Progenitor cell of endocrine pancreas (in vitro differentiated cells): ENCODE measurements around the gene RUNX1. TPM values are rescaled to one million over a fixed set of nuclear protein-coding genes. Genes with fewer than 3 reads are reported as not detected.

Experiments
- DNase-seq: peaks from one replicate; pipeline ENCODE4 v3.0.0; 2021; ENCODE audit warnings: low spot score; ENCODE audit not compliant: unreplicated experiment
- H3K27ac Mint-ChIP-seq: 2 replicates; pipeline ENCODE4 v1.8.0; 2021; ENCODE audit warnings: mild to moderate bottlenecking, moderate library complexity, mixed read lengths
- H3K27me3 Mint-ChIP-seq: 2 replicates; pipeline ENCODE4 v1.8.0; 2021; ENCODE audit warnings: mixed read lengths
- H3K36me3 Mint-ChIP-seq: 2 replicates; pipeline ENCODE4 v1.8.0; 2022; ENCODE audit warnings: mixed read lengths; ENCODE audit not compliant: insufficient read depth
- H3K4me1 Mint-ChIP-seq: 2 replicates; pipeline ENCODE4 v1.8.0; 2021; ENCODE audit warnings: low read depth, mixed read lengths
- H3K4me3 Mint-ChIP-seq: 2 replicates; pipeline ENCODE4 v1.8.0; 2021; ENCODE audit warnings: low read depth, mild to moderate bottlenecking, moderate library complexity, mixed read lengths
- H3K9me3 Mint-ChIP-seq: 2 replicates; pipeline ENCODE4 v1.8.0; 2021; ENCODE audit warnings: low read depth, mixed read lengths
- total RNA-seq: library from RNA; stranded (reverse); gene quantifications from 2 replicates; pipeline ENCODE4 v1.2.1, GENCODE V29; 2021
- TF ChIP-seq, protein P1 (sequence below): fragments of 200-600 bp; sonication (generic); IDR thresholded peaks from one replicate; pipeline ENCODE4 v1.5.0; 2021; ENCODE audit warnings: antibody characterized with exemption, mild to moderate bottlenecking; ENCODE audit not compliant: unreplicated experiment

RUNX1 gene
- total RNA-seq, 1 donor from 2014 or later: 7.1 TPM

DNA sequence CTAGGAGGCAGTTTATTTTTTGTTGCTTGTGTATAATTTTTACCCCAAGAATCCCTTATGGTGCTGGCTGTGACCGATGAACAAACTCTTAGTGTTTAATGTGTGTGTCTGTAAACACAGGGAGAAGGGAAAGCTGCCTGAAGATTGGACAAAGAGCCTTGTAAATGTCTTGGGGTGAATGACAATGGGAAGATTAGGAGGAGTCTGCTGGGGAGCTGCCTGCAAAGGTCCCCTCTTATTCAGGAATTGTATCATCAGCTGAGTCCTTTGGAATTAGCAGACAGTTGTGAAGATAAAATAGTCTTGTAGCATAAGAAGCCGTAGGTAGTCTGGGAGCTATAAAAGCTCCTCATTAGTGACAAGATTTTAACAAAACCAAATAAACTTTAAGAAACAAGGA, 88.4 kb downstream of the RUNX1 start:
- Mint-ChIP-seq H3K27me3 (peaks cover 28% of the 10 kb centered on the region), H3K27ac (no peak overlapping the region), H3K4me1 (peaks cover 3% of the 10 kb centered on the region), H3K9me3 (no peaks in the 10 kb centered on the region), H3K4me3 (no peak overlapping the region), H3K36me3 (no peaks in the 10 kb centered on the region)
- DNase-seq: no peak
- TF ChIP-seq, protein P1, sequence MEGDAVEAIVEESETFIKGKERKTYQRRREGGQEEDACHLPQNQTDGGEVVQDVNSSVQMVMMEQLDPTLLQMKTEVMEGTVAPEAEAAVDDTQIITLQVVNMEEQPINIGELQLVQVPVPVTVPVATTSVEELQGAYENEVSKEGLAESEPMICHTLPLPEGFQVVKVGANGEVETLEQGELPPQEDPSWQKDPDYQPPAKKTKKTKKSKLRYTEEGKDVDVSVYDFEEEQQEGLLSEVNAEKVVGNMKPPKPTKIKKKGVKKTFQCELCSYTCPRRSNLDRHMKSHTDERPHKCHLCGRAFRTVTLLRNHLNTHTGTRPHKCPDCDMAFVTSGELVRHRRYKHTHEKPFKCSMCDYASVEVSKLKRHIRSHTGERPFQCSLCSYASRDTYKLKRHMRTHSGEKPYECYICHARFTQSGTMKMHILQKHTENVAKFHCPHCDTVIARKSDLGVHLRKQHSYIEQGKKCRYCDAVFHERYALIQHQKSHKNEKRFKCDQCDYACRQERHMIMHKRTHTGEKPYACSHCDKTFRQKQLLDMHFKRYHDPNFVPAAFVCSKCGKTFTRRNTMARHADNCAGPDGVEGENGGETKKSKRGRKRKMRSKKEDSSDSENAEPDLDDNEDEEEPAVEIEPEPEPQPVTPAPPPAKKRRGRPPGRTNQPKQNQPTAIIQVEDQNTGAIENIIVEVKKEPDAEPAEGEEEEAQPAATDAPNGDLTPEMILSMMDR: no peak

DNA sequence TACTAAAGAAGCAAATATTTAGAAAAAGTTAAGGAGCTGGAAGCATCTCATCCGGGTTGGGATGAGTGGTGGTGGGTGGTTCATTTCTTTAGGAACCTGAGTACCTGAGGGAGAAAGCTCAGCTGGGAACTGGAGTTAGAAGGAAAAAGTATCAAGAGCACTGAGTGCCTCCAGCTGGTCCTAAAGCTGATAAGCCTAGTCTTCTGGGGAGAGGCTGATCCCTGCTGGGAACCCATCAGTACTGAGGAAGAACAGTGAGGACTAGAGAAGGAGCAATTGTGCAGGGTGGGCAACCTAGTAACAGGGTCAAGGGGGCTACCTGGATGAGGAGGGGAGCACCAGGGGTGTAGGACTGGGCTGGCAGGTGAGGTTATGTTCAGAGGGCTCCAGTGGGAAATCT, 89.5 kb downstream of the RUNX1 start:
- TF ChIP-seq, protein P1: no peak
- no peak for DNase-seq
- H3K27me3 Mint-ChIP-seq: peaks cover 22% of the 10 kb centered on the region
- H3K9me3 Mint-ChIP-seq: no peaks in the 10 kb centered on the region
- H3K4me1 Mint-ChIP-seq: peaks cover 3% of the 10 kb centered on the region
- no peak overlapping the region for H3K27ac Mint-ChIP-seq
- no peaks in the 10 kb centered on the region for H3K36me3 Mint-ChIP-seq
- no peak overlapping the region for H3K4me3 Mint-ChIP-seq

DNA sequence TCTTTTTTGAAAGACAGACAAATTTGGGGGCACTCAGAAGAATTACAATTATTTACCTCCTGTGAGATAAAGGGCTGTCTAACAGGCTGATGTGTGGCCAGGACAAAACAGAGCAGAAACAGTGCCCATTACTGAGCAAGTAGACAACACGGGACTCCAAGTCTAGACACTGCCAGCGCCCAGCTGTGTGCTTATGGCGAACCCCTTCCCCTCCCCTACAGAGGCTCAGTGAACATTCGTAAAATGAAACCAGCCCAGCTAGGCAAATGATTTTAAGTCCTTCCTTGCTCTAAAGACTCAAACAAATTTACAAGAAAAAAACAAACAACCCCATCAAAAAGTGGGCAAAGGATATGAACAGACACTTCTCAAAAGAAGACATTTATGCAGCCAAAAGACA, 91.1 kb downstream of the RUNX1 start:
- Mint-ChIP-seq H3K36me3 (no peaks in the 10 kb centered on the region), H3K27me3 (peaks cover 15% of the 10 kb centered on the region), H3K4me1 (peaks cover 3% of the 10 kb centered on the region), H3K9me3 (no peaks in the 10 kb centered on the region), H3K27ac (no peak overlapping the region), H3K4me3 (no peak overlapping the region)
- DNase-seq: no peak
- TF ChIP-seq, protein P1: no peak

DNA sequence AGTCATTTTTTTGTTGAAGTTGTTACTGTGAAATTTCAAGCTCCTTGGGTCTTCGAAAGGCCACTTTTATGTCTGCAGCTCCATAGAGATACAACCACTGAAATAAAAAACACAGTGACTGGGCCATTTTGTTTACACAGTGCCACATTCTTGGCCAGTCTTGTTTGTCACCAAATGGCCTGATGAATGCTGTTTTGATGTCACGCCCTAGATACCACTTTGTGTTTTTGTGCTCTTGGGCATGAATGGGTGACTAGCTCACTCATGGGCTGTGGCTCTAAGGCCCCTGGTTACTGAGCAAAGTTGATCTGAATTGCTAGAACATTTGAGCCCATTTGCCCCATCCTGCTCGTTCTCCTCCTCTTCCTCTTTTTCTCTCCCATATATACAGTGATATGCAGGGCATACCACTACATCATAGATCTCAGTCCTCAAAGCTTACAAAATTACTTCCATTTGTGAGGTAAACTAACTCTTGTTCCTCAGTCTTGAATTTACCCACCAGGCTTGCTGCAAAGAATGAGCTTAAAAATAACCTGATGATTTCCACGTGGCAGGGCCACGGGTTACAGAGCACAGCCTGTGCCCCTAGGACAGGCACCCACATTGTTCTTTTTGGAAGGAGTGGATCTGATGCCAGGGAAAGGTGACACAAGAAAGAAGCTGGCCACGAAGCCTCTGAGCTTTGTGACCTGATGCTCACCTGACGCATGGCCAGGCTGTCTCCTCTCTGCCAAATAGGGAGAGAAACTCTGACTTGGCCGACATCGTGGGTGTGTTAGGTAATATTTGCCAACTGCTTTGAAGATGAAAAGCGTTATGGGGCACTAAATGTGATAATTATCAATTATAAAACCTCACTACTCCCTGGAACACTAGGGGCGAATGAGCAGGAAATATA, 92.4 kb downstream of the RUNX1 start:
- Mint-ChIP-seq H3K4me3 (no peak overlapping the region), H3K36me3 (no peaks in the 10 kb centered on the region), H3K9me3 (no peaks in the 10 kb centered on the region), H3K27ac (no peak overlapping the region), H3K4me1 (peaks cover 7% of the 10 kb centered on the region), H3K27me3 (peaks cover 10% of the 10 kb centered on the region)
- TF ChIP-seq, protein P1: no peak
- no peak for DNase-seq

DNA sequence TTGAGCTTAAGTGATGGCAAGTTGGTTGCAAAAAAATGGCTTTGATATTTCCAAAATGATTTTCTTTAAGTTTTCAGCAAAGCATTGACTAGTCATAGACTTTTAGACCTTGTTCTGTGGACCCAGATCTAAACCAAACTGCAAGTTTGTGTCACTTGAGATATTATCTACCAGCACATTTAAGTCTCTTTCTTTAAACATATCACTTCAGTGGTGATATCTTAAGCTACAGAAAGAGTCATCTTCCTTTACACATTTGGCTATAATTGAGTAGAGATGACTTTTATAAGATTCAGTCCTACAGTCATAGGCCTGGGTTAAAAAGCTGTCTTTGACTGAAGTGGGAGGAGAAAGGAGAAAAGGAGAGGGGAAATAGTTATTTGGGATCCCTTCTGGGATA, 95.2 kb downstream of the RUNX1 start:
- H3K4me3 Mint-ChIP-seq: no peak overlapping the region
- H3K4me1 Mint-ChIP-seq: peaks cover 3% of the 10 kb centered on the region
- H3K9me3 Mint-ChIP-seq: no peaks in the 10 kb centered on the region
- H3K36me3 Mint-ChIP-seq: no peaks in the 10 kb centered on the region
- TF ChIP-seq, protein P1: no peak
- DNase-seq: no peak
- H3K27me3 Mint-ChIP-seq: no peaks in the 10 kb centered on the region
- H3K27ac Mint-ChIP-seq: no peak overlapping the region
